Smooth muscle cell (in vitro differentiated cells): ENCODE results near the gene NANP. TPM values are rescaled to one million over a fixed set of nuclear protein-coding genes. Genes with fewer than 3 reads are reported as not detected.

Experiments
- DNase-seq: peaks from one replicate; lab custom pipeline; 2025; ENCODE audit not compliant: unreplicated experiment; lab: John Stamatoyannopoulos, UW
- H2AFZ ChIP-seq: fragments of 200-600 bp; sonication (generic); 2 replicates; pipeline ENCODE4 v1.6.0; 2016; ENCODE audit warnings: antibody characterized with exemption, low read depth, mild to moderate bottlenecking
- H3F3A ChIP-seq: fragments of 200-600 bp; sonication (generic); 2 replicates; pipeline ENCODE4 v1.6.0; 2017; ENCODE audit warnings: antibody characterized with exemption, low read depth
- H3K27ac ChIP-seq: fragments of 200-600 bp; sonication (generic); 2 replicates; pipeline ENCODE4 v1.5.1; 2016; ENCODE audit warnings: low read depth, mild to moderate bottlenecking
- H3K27me3 ChIP-seq: fragments of 200-600 bp; sonication (generic); 2 replicates; pipeline ENCODE4 v1.6.1; 2016; ENCODE audit warnings: low read depth, mild to moderate bottlenecking
- H3K36me3 ChIP-seq: fragments of 200-600 bp; sonication (generic); 2 replicates; pipeline ENCODE4 v1.5.1; 2016; ENCODE audit warnings: low read depth
- H3K4me1 ChIP-seq: fragments of 200-600 bp; sonication (generic); 2 replicates; pipeline ENCODE4 v1.5.1; 2016; ENCODE audit warnings: low read depth
- H3K4me2 ChIP-seq: fragments of 200-600 bp; sonication (generic); 2 replicates; pipeline ENCODE4 v1.6.0; 2016; ENCODE audit warnings: mild to moderate bottlenecking
- H3K4me3 ChIP-seq: fragments of 200-600 bp; sonication (generic); 2 replicates; pipeline ENCODE4 v1.5.1; 2016; ENCODE audit warnings: mild to moderate bottlenecking
- H3K79me2 ChIP-seq: fragments of 200-600 bp; sonication (generic); 2 replicates; pipeline ENCODE4 v1.6.0; 2016; ENCODE audit warnings: low read depth, mild to moderate bottlenecking
- H3K9ac ChIP-seq: fragments of 200-600 bp; sonication (generic); 2 replicates; pipeline ENCODE4 v1.6.0; 2016; ENCODE audit warnings: low read depth
- H3K9me3 ChIP-seq: fragments of 200-600 bp; sonication (generic); replicated peaks from 2 replicates; pipeline ENCODE4 v1.5.1; 2016; ENCODE audit warnings: low read depth
- H4K20me1 ChIP-seq: fragments of 200-600 bp; sonication (generic); 2 replicates; pipeline ENCODE4 v1.6.0; 2016; ENCODE audit warnings: low read depth
- CTCF ChIP-seq: fragments of 200-600 bp; sonication (generic); IDR thresholded peaks from 2 replicates; pipeline ENCODE4 v1.5.1; 2017; ENCODE audit warnings: borderline replicate concordance, mild to moderate bottlenecking, antibody characterized with exemption; ENCODE audit not compliant: insufficient read depth, poor library complexity, severe bottlenecking
- WGBS: methylation state at CpG from one replicate; pipeline ENCODE4 v1.1.7; 2016; ENCODE audit warnings: low lambda C conversion rate; 5-methylcytosine and 5-hydroxymethylcytosine counted together
- polyA plus RNA-seq: library from polyadenylated mRNA; unstranded; fragments of >200 nt; fragmentation: Nextera tagmentation; extraction: Ambion mirVana; gene quantifications from 2 replicates; pipeline ENCODE4 v1.2.1, GENCODE V29; 2016
- total RNA-seq: library from RNA; depleted of rRNA; stranded (reverse); fragments of >200 nt; gene quantifications from 2 replicates; pipeline ENCODE4 v1.2.3, GENCODE V29; 2014

Gene NANP
- 4.6 and 6.5 TPM in 2 replicates for total RNA-seq
- polyA plus RNA-seq = 3.4 and 3.6 TPM in 2 replicates

- Histone ChIP-seq H3K36me3 (no peaks in the 10 kb centered on the region), H3K79me2 (peaks cover 42% of the 10 kb centered on the region), H3K4me3 (peak within 1 kb of the TSS; percentile 93), H3K27me3 (no peaks in the 10 kb centered on the region), H3K4me1 (peaks cover 11% of the 10 kb centered on the region), H3K9ac (peak within 1 kb of the TSS; percentile 91), H3K9me3 (no peaks in the 10 kb centered on the region), H3K27ac (peak within 1 kb of the TSS; percentile 94), H2AFZ (peak within 1 kb of the TSS; percentile 97), H3K4me2 (peak within 1 kb of the TSS; percentile 89), H4K20me1 (peaks cover 33% of the 10 kb centered on the region), H3F3A (no peaks in the 10 kb centered on the region)
- DNase-seq = peak; percentile 90
- 2% methylated on average over 78 of the region's 81 CpGs for WGBS
- TF ChIP-seq CTCF = no peak
Measured at GRCh38 chr20:25623736-25624499, at the start of gene NANP. NANP (minus strand) TSS chr20:25624014; CDS start chr20:25623948, 66 bp downstream.

- DNase-seq = no peak
- Histone ChIP-seq H4K20me1 (peaks cover 4% of the 10 kb centered on the region), H3K9ac (no peak overlapping the region), H3K4me1 (no peaks in the 10 kb centered on the region), H3K9me3 (no peaks in the 10 kb centered on the region), H3K79me2 (no peaks in the 10 kb centered on the region), H2AFZ (no peak overlapping the region), H3K4me3 (no peak overlapping the region), H3K27me3 (no peaks in the 10 kb centered on the region), H3F3A (peaks cover 9% of the 10 kb centered on the region), H3K27ac (no peak overlapping the region), H3K4me2 (no peak overlapping the region), H3K36me3 (peaks cover 6% of the 10 kb centered on the region)
- 95% methylated on average over 4 of the region's 4 CpGs for WGBS
- no peak for TF ChIP-seq CTCF
Measured at GRCh38 chr20:25672659-25673235, 48.9 kb upstream of the NANP start.

GRCh38 chr20:25669826-25670422 lies 46.1 kb upstream of the NANP start:
- no peaks in the 10 kb centered on the region for H3K9me3 ChIP-seq
- TF ChIP-seq CTCF = peak; percentile 7
- no peak overlapping the region for H3K27ac ChIP-seq
- H3K4me1 ChIP-seq = no peaks in the 10 kb centered on the region
- no peak overlapping the region for H3K4me2 ChIP-seq
- H3K36me3 ChIP-seq = no peaks in the 10 kb centered on the region
- H3K79me2 ChIP-seq = no peaks in the 10 kb centered on the region
- WGBS = 70% methylated on average over 7 of the region's 7 CpGs
- no peaks in the 10 kb centered on the region for H4K20me1 ChIP-seq
- no peaks in the 10 kb centered on the region for H3F3A ChIP-seq
- H3K27me3 ChIP-seq = no peaks in the 10 kb centered on the region
- no peak overlapping the region for H2AFZ ChIP-seq
- no peak overlapping the region for H3K4me3 ChIP-seq
- H3K9ac ChIP-seq = no peak overlapping the region
- DNase-seq = no peak
